ENCODE results near the gene SLC22A23.

DNA sequence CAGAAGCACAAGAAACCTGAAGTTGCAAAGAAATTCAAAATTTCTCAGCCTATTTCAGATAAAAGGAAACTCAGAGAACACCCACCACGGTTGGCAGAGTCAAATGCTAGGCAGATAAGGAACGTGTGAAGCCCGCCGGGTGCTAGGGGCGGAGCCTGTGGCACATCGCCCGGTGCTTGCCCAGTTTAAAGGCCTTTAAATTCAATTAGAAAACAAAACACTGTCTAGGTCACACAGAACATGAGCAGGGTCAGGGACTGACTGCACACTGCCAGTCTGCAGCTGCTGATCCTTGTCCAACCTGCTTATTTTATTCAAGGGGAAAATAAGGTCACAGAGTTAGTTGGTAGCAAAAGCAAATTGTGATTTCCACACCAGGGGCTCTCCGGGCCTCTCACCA, 122.3 kb downstream of the SLC22A23 start:
- TF ChIP-seq POLR2A (IDR thresholded peaks at IDR 0.05), result no peak
- TF ChIP-seq, protein P1, sequence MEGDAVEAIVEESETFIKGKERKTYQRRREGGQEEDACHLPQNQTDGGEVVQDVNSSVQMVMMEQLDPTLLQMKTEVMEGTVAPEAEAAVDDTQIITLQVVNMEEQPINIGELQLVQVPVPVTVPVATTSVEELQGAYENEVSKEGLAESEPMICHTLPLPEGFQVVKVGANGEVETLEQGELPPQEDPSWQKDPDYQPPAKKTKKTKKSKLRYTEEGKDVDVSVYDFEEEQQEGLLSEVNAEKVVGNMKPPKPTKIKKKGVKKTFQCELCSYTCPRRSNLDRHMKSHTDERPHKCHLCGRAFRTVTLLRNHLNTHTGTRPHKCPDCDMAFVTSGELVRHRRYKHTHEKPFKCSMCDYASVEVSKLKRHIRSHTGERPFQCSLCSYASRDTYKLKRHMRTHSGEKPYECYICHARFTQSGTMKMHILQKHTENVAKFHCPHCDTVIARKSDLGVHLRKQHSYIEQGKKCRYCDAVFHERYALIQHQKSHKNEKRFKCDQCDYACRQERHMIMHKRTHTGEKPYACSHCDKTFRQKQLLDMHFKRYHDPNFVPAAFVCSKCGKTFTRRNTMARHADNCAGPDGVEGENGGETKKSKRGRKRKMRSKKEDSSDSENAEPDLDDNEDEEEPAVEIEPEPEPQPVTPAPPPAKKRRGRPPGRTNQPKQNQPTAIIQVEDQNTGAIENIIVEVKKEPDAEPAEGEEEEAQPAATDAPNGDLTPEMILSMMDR (IDR thresholded peaks at IDR 0.05), result no peak
- peak; percentile 32 for TF ChIP-seq POLR2AphosphoS5 (IDR thresholded peaks at IDR 0.05)
